ENCODE data around the gene MYCN. TPM values are rescaled to one million over a fixed set of nuclear protein-coding genes. Genes with fewer than 3 reads are reported as not detected.
"Not testable (repeated sequence)": the region's sequence is repeated elsewhere in the genome, so short reads cannot be mapped to it uniquely, and the experiment has no call there.

Gene MYCN
- total and polyA plus RNA-seq, 4 donors = 7.9 to 25.8 (median 16.2) TPM

- no peaks in the 10 kb centered on the region for H3K27me3 ChIP-seq (ENCODE audit: control insufficient read depth, insufficient read depth, low read length)
- no peak overlapping the region for H3K4me3 ChIP-seq (ENCODE audit: low read depth, low read length)
- no peaks in the 10 kb centered on the region for H3K9me3 ChIP-seq (ENCODE audit: control insufficient read depth, insufficient read depth, low read length)
- WGBS (ENCODE audit: insufficient coverage) = 100% methylated on average over 11 of the region's 16 CpGs
- no peaks in the 10 kb centered on the region for H3K36me3 ChIP-seq (ENCODE audit: control insufficient read depth, insufficient read depth, low read length)
- no peak for DNase-seq (ENCODE audit: low read depth in 4 of 6, low spot score in 6 of 6)
- no peaks in the 10 kb centered on the region for H3K4me1 ChIP-seq (ENCODE audit: control insufficient read depth, insufficient read depth, low read length)
- H3K27ac ChIP-seq (ENCODE audit: low read depth, low read length) = no peak overlapping the region
Measured at GRCh38 chr2:15956751-15957736, 16.7 kb downstream of the MYCN start.

- Histone ChIP-seq H3K27ac (ENCODE audit: low read depth, low read length) (no peak overlapping the region), H3K4me1 (ENCODE audit: control insufficient read depth, insufficient read depth, low read length) (no peaks in the 10 kb centered on the region), H3K4me3 (ENCODE audit: low read depth, low read length) (no peak overlapping the region), H3K36me3 (ENCODE audit: control insufficient read depth, insufficient read depth, low read length) (no peaks in the 10 kb centered on the region), H3K27me3 (ENCODE audit: control insufficient read depth, insufficient read depth, low read length) (no peaks in the 10 kb centered on the region), H3K9me3 (ENCODE audit: control insufficient read depth, insufficient read depth, low read length) (no peaks in the 10 kb centered on the region)
- DNase-seq (ENCODE audit: low read depth in 4 of 6, low spot score in 6 of 6) = no peak
- WGBS (ENCODE audit: insufficient coverage) = 79% methylated on average over 8 of the region's 11 CpGs
Measured at GRCh38 chr2:15957881-15958713, 17.7 kb downstream of the MYCN start.

- DNase-seq (ENCODE audit: low read depth in 4 of 6, low spot score in 6 of 6) = no peak
- Histone ChIP-seq H3K27ac (ENCODE audit: low read depth, low read length) (no peak overlapping the region), H3K4me1 (ENCODE audit: control insufficient read depth, insufficient read depth, low read length) (no peaks in the 10 kb centered on the region), H3K9me3 (ENCODE audit: control insufficient read depth, insufficient read depth, low read length) (no peaks in the 10 kb centered on the region), H3K27me3 (ENCODE audit: control insufficient read depth, insufficient read depth, low read length) (no peaks in the 10 kb centered on the region), H3K4me3 (ENCODE audit: low read depth, low read length) (no peak overlapping the region), H3K36me3 (ENCODE audit: control insufficient read depth, insufficient read depth, low read length) (no peaks in the 10 kb centered on the region)
- 95% methylated on average over 3 of the region's 4 CpGs for WGBS (ENCODE audit: insufficient coverage)
Measured at GRCh38 chr2:15959331-15960153, 19.2 kb downstream of the MYCN start.

- not testable (repeated sequence) for DNase-seq (ENCODE audit: low read depth in 4 of 6, low spot score in 6 of 6); H3K9me3 ChIP-seq (ENCODE audit: control insufficient read depth, insufficient read depth, low read length)
- WGBS (ENCODE audit: insufficient coverage) = no CpG with 5 or more reads among the region's 2 CpGs
Measured at GRCh38 chr2:15960154-15960520, 19.8 kb downstream of the MYCN start.

DNA sequence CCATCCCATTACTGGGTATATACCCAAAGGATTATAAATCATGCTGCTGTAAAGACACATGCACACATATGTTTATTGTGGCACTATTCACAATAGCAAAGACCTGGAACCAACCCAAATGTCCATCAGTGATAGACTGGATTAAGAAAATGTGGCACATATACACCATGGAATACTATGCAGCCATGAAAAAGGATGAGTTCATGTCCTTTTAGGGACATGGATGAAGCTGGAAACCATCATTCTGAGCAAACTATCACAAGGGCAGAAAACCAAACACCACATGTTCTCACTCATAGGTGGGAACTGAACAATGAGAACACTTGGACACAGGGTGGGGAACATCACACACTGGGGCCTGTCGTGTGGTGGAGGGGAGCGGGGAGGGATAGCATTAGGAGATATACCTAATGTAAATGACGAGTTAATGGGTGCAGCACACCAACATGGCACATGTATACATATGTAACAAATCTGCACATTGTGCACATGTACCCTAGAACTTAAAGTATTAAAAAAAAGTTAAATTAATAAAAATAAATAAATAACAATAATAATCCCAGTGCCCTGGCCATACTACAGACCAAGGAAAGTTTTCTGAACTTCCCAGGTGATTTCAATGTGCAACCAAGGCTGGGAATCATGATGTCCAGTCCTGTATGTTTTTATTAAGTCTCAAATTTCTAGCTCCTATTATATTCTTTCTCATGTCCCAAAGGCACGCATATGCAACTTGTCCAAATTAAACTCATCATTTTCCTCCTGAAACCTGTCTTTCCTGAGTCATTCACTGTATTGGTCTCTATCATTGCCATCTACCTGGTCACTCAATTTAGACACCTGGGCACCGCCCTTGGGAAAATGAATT is 23.0 kb downstream of the MYCN start:
- H3K4me1 ChIP-seq (ENCODE audit: control insufficient read depth, insufficient read depth, low read length); H3K4me3 ChIP-seq (ENCODE audit: low read depth, low read length); H3K27me3 ChIP-seq (ENCODE audit: control insufficient read depth, insufficient read depth, low read length); DNase-seq (ENCODE audit: low read depth in 4 of 6, low spot score in 6 of 6); H3K27ac ChIP-seq (ENCODE audit: low read depth, low read length); H3K9me3 ChIP-seq (ENCODE audit: control insufficient read depth, insufficient read depth, low read length); H3K36me3 ChIP-seq (ENCODE audit: control insufficient read depth, insufficient read depth, low read length): not testable (repeated sequence)
- WGBS (ENCODE audit: insufficient coverage) = 100% methylated on average over 2 of the region's 5 CpGs

More at GRCh38 chr2:15960154-15960520, 19.8 kb downstream of the MYCN start:
- H3K27me3 ChIP-seq (ENCODE audit: control insufficient read depth, insufficient read depth, low read length); H3K4me3 ChIP-seq (ENCODE audit: low read depth, low read length); H3K27ac ChIP-seq (ENCODE audit: low read depth, low read length); H3K4me1 ChIP-seq (ENCODE audit: control insufficient read depth, insufficient read depth, low read length); H3K36me3 ChIP-seq (ENCODE audit: control insufficient read depth, insufficient read depth, low read length): not testable (repeated sequence)

- no peak overlapping the region for H3K27ac ChIP-seq (ENCODE audit: low read depth, low read length)
- no peak overlapping the region for H3K4me3 ChIP-seq (ENCODE audit: low read depth, low read length)
- no peaks in the 10 kb centered on the region for H3K9me3 ChIP-seq (ENCODE audit: control insufficient read depth, insufficient read depth, low read length)
- no peak for DNase-seq (ENCODE audit: low read depth in 4 of 6, low spot score in 6 of 6)
- no peaks in the 10 kb centered on the region for H3K27me3 ChIP-seq (ENCODE audit: control insufficient read depth, insufficient read depth, low read length)
- WGBS (ENCODE audit: insufficient coverage) = 93% methylated on average over 3 of the region's 5 CpGs
- H3K36me3 ChIP-seq (ENCODE audit: control insufficient read depth, insufficient read depth, low read length) = no peaks in the 10 kb centered on the region
- H3K4me1 ChIP-seq (ENCODE audit: control insufficient read depth, insufficient read depth, low read length) = peaks cover 3% of the 10 kb centered on the region
Measured at GRCh38 chr2:15963977-15964670, 23.8 kb downstream of the MYCN start.

- no peaks in the 10 kb centered on the region for H3K9me3 ChIP-seq (ENCODE audit: control insufficient read depth, insufficient read depth, low read length)
- no peak for DNase-seq (ENCODE audit: low read depth in 4 of 6, low spot score in 6 of 6)
- H3K36me3 ChIP-seq (ENCODE audit: control insufficient read depth, insufficient read depth, low read length) = no peaks in the 10 kb centered on the region
- H3K4me1 ChIP-seq (ENCODE audit: control insufficient read depth, insufficient read depth, low read length) = peaks cover 3% of the 10 kb centered on the region
- no peaks in the 10 kb centered on the region for H3K27me3 ChIP-seq (ENCODE audit: control insufficient read depth, insufficient read depth, low read length)
- no peak overlapping the region for H3K27ac ChIP-seq (ENCODE audit: low read depth, low read length)
- 51% methylated on average over 5 of the region's 7 CpGs for WGBS (ENCODE audit: insufficient coverage)
- no peak overlapping the region for H3K4me3 ChIP-seq (ENCODE audit: low read depth, low read length)
Measured at GRCh38 chr2:15964936-15965563, 24.7 kb downstream of the MYCN start.

DNA sequence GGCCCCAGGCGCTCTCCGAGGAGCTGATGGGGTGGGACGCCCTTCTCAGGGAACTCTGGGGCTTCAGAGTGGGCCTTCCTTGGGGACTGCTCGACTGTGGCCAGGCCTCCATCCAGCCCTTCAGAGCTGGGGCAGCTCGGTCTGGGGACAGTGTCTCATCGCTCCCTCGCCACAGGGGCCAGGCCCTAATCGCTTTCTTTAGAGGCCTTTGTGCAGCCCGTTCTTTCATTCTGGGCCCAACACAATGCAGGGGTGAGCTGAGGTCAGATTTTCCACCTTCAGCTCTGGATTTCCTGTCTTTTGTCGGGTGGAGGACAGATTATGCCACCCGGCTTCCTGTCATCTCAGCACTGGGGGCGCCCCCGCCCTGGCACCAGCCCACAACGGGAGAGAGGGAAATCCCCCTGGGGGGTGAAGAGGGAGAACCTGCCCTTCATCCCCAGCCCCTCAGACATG is 25.2 kb downstream of the MYCN start:
- H3K4me1 ChIP-seq (ENCODE audit: control insufficient read depth, insufficient read depth, low read length) = peaks cover 3% of the 10 kb centered on the region
- H3K4me3 ChIP-seq (ENCODE audit: low read depth, low read length) = no peak overlapping the region
- 53% methylated on average over 9 of the region's 14 CpGs for WGBS (ENCODE audit: insufficient coverage)
- H3K36me3 ChIP-seq (ENCODE audit: control insufficient read depth, insufficient read depth, low read length) = no peaks in the 10 kb centered on the region
- H3K9me3 ChIP-seq (ENCODE audit: control insufficient read depth, insufficient read depth, low read length) = no peaks in the 10 kb centered on the region
- no peak for DNase-seq (ENCODE audit: low read depth in 4 of 6, low spot score in 6 of 6)
- no peaks in the 10 kb centered on the region for H3K27me3 ChIP-seq (ENCODE audit: control insufficient read depth, insufficient read depth, low read length)
- no peak overlapping the region for H3K27ac ChIP-seq (ENCODE audit: low read depth, low read length)

Data from spinal cord (tissue), 10 donors.